ENCODE data around the gene TMEM232.
"Not testable (repeated sequence)": the region's sequence is repeated elsewhere in the genome, so short reads cannot be mapped to it uniquely, and the experiment has no call there.

Gene TMEM232

DNA sequence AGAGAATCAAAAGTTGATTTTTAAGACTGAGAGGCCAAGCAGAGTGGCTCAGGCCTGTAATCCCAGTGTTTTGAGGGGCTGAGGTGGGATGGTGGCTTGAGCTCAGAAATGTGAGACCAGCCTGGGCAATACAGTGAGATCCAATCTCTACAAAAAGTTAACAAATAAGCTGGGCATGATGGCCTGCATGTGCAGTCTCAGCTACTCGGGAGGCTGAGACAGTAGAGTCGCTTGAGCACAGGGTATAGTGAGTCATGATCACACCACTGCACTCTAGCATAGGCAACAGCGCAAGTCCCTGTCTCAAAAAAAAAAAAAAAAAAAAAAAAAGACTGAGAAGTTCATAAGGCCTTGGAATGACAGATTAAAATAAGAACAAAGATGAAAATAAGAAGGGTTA is 177.2 kb downstream of the TMEM232 start:
- Histone ChIP-seq H3K4me3 (no peak overlapping the region), H3K27ac (no peak overlapping the region)
- TF ChIP-seq, protein P1, sequence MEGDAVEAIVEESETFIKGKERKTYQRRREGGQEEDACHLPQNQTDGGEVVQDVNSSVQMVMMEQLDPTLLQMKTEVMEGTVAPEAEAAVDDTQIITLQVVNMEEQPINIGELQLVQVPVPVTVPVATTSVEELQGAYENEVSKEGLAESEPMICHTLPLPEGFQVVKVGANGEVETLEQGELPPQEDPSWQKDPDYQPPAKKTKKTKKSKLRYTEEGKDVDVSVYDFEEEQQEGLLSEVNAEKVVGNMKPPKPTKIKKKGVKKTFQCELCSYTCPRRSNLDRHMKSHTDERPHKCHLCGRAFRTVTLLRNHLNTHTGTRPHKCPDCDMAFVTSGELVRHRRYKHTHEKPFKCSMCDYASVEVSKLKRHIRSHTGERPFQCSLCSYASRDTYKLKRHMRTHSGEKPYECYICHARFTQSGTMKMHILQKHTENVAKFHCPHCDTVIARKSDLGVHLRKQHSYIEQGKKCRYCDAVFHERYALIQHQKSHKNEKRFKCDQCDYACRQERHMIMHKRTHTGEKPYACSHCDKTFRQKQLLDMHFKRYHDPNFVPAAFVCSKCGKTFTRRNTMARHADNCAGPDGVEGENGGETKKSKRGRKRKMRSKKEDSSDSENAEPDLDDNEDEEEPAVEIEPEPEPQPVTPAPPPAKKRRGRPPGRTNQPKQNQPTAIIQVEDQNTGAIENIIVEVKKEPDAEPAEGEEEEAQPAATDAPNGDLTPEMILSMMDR (IDR thresholded peaks at IDR 0.05) = no peak
- DNase-seq (ENCODE audit: low spot score) = no peak

DNA sequence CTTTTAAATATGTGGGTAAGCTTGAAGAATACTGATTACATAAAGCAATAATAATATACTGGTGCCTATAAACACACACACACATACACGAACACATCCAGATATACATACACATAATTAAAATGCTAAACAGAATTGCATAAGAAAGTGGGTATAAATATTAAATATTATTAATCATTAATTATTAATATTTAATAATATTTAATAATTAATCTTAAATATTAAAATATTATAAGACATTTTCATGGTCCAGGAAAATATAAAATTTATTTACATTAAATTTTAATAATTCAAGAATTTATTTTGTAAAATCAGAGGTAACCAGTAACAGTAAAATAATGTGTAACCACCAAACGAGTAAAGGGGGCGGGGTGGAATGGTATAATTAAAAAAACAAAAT is 178.3 kb downstream of the TMEM232 start:
- no peak overlapping the region for H3K27ac ChIP-seq
- no peak for DNase-seq (ENCODE audit: low spot score)
- no peak overlapping the region for H3K4me3 ChIP-seq
- TF ChIP-seq, protein P1 (IDR thresholded peaks at IDR 0.05) = no peak

DNA sequence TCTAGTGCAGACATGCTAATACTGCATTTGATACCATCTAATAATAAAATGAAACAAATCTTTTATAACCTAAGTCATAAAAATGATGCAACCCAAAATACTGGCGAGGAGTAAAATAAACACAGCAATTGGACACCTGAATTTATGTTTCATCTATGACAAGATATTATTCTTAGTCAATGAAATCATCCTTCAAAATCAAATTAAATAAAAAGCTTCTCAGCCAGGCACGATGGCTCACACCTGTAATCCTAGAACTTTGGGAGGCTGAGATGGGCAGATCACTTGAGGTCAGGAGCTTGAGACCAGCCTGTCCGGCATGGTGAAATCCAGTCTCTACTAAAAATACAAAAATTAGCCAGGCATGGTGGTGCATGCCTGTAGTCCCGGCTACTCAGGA is 179.0 kb downstream of the TMEM232 start:
- no peak overlapping the region for H3K27ac ChIP-seq
- TF ChIP-seq, protein P1 (IDR thresholded peaks at IDR 0.05) = no peak
- DNase-seq (ENCODE audit: low spot score) = no peak
- H3K4me3 ChIP-seq = no peak overlapping the region

DNA sequence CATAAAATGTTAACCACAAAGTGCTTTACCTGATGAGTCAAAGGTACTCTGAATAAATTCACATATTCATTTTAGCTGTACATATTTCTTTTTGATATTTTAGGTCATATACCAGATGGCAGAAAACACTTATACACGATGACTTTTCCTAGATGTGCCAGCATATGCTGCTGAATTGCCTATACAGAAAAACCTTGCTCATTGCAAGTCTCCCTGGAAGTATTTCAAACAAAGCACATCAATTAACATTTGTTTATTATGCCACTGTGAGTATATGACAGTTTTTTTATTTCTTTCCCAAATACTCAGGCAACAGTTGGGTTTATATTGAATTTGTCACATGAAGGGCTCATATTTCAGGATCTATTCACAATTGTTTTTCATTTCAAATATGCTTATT is 180.8 kb downstream of the TMEM232 start:
- DNase-seq (ENCODE audit: low spot score) = no peak
- TF ChIP-seq, protein P1 (IDR thresholded peaks at IDR 0.05) = no peak
- H3K27ac ChIP-seq = no peak overlapping the region
- no peak overlapping the region for H3K4me3 ChIP-seq

DNA sequence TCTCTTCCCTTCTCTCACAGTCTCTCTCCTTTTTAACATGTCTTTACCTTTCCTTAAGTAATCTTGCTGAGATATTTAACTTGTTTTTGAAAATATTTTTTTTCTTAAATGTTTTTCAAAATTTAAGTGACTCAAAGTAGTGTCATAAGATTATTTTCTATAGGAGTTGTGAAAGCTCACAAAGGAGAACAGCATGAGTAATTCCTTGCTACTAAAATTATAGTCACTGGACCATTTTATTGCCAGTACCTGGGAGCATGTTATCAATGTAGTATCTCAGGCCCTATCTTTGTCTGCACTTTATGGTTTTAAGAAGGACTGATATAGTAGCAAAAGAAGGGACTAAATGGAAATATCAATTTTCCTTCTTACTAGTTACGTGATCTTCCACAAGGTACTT is 181.9 kb downstream of the TMEM232 start:
- TF ChIP-seq, protein P1 (IDR thresholded peaks at IDR 0.05) = no peak
- Histone ChIP-seq H3K4me3 (no peak overlapping the region), H3K27ac (no peak overlapping the region)
- no peak for DNase-seq (ENCODE audit: low spot score)

DNA sequence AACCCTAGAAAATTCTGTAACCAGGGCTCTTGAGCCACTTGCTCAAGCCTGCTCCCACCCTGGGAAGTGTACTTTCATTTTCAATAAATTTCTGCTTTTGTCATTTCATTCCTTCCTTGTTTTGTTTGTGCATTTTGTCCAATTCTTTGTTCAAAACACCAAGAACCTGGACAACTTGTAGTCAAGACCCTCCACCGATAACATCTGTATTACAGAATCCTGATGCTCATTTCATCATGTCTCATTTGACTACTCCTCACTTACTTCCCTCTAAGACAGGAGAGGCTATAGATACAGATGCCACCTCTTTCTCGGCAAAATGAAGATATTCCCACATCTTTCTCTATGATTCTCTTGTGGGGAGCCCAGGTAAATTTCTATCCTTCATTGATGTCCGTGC is 183.5 kb downstream of the TMEM232 start:
- no peak for DNase-seq (ENCODE audit: low spot score)
- TF ChIP-seq, protein P1 (IDR thresholded peaks at IDR 0.05) = no peak

DNA sequence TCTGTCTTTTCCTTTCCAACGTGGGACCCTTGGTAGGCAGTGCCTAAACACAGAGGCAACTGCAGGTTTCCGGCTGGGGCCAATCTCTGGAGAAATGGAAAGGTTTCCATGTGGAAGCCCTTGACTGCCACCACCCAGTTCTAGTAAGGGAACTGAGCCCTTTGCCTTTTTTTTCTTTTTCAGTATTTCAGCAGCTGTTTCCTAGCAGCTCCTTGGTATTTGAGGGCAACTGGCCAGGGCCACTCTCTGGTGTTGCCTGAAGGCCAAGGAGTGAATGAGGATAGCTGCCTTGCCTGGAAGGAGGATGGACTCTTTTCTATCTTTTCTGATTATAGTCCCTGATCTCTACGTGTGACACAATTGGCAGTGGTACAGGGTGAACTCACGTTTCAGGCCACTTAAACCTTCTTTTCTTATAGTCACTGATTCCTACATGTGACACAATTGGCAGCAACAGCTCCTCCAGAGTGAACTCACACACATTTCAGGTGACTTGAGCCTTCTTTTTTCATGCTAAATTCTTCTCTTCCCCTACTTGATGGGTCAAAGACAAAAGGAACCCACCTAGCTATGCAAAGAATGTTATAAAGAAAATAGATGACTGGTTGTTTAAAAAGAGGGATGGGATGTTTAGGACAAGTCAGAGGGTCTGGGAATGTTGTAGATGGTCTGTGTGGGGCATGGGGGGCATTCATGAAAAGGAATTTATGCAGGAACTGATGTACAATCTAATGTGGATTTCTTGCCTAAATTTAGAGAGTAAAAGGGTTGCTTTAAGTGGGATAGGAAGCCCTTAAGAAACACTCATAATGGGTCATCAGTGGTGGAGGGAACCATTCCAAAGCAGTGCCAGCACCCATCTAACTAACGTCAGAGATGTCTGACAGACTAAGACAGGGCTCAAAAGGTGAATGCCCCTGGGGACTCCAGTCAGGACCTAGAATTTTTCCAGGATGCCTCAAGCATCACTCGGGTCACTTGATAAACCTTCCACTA is 190.1 kb downstream of the TMEM232 start:
- TF ChIP-seq, protein P1 (IDR thresholded peaks at IDR 0.05) = no peak
- no peak overlapping the region for H3K27ac ChIP-seq
- no peak overlapping the region for H3K4me3 ChIP-seq
- no peak for DNase-seq (ENCODE audit: low spot score)

More for the DNA sequence above, 183.5 kb downstream of the TMEM232 start:
- no peak overlapping the region for H3K4me3 ChIP-seq
- H3K27ac ChIP-seq = no peak overlapping the region

DNA sequence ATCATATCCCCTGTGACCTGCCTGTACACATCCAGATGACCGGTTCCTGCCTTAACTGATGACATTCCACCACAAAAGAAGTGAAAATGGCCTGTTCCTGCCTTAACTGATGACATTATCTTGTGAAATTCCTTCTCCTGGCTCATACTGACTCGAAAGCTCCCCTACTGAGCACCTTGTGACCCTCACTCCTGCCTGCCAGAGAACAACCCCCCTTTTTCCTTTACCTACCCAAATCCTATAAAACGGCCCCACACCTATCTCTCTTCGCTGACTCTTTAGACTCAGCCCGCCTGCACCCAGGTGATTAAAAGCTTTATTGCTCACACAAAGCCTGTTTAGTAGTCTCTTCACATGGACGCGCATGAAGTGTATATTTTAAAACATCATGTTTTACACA is 191.3 kb downstream of the TMEM232 start:
- not testable (repeated sequence) for H3K27ac ChIP-seq; DNase-seq (ENCODE audit: low spot score); H3K4me3 ChIP-seq
